ENCODE data around the gene OAS2.

The OAS2 gene

GRCh38 chr12:113022563-113023297 lies 44.4 kb downstream of the OAS2 start:
- no peak for DNase-seq (ENCODE audit: low read depth)

GRCh38 chr12:113027726-113028125 lies 49.4 kb downstream of the OAS2 start:
- no peak for DNase-seq (ENCODE audit: low read depth)

GRCh38 chr12:113030875-113031525 lies 52.7 kb downstream of the OAS2 start:
- peak; percentile 64 for DNase-seq (ENCODE audit: low read depth)

- DNase-seq (ENCODE audit: low read depth) = no peak
Observed at GRCh38 chr12:113039911-113040445, 61.7 kb downstream of the OAS2 start.

- DNase-seq (ENCODE audit: low read depth) = peak; percentile 95
Observed at GRCh38 chr12:113040722-113041171, 62.4 kb downstream of the OAS2 start.

DNA sequence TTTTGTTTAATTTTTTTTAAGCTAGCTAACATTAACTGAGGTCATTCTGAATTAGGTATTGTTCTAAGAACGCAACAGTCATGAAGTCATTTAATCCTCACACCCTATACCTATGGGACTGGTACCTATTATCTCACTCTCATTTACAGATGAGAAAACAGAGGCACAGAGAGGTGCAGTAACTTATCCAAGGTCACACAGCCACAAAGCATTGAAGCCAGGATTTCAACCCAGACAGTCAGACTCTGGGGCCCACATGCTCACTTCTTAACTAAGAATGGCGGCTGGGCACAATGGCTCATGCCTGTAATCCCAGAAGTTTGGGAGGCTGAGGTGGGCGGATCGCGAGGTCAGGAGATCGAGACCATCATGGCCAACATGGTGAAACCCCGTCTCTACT lies 63.2 kb downstream of the OAS2 start:
- DNase-seq (ENCODE audit: low read depth) = no peak

GRCh38 chr12:113043240-113043639 lies 64.9 kb downstream of the OAS2 start:
- DNase-seq (ENCODE audit: low read depth) = no peak

DNA sequence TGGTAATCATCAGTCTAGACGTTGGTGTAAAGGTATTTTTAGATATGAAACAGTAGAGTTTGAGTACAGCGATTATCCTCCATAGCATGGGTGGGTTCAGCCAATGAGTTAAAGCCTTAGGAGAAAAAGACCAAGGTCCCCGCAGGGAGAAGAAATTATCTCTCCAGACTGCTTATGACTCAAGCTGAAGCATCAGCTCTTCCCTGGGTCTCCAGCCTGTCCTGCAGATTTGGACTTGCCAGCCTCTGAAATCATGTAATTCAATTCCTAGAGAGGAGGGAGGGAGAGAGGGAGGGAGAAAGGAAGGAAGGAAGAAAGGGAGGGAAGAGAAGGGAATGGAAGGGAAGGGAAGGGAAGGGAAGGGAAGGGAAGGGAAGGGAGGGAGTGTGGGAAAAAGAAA lies 66.2 kb downstream of the OAS2 start:
- no peak for DNase-seq (ENCODE audit: low read depth)

- DNase-seq (ENCODE audit: low read depth) = peak; percentile 50
Observed at GRCh38 chr12:113048716-113049127, 70.4 kb downstream of the OAS2 start.

DNA sequence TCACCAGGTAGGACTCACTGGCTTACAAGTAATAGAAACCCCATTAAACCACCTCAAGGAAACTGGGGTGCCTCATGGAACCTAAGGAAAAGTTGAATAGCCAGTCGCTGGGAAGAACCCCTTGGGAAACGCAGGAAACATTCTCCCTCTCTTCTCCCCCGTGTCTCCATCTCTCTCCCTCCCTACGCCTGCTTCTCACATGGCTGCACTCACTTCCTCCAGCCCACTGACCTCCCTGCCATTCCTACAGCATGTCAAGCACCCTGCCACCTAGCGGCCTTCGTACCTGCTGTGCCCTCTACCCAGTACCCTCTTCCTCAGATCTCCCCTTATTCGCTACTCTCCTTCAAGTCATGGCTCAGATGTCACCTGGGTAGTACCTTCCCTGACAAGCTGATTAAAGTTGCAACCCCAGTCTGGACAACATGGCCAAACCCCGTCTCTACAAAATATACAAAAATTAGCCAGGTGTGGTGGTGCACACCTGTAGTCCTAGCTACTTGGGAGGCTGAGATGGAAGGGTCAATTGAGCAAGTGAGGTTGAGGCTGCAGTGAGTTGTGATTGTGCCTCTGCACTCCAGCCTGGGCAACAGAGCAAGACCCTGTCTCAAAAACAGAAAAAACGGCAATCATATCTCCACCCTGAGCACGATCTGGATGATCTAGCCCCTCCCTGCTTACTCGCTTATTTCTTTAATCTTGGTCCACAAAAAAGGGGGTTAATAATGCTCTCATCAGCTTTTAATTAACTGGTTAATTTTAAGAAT lies 71.8 kb downstream of the OAS2 start:
- DNase-seq (ENCODE audit: low read depth) = no peak

GRCh38 chr12:113050795-113051194 lies 72.5 kb downstream of the OAS2 start:
- DNase-seq (ENCODE audit: low read depth) = no peak

DNA sequence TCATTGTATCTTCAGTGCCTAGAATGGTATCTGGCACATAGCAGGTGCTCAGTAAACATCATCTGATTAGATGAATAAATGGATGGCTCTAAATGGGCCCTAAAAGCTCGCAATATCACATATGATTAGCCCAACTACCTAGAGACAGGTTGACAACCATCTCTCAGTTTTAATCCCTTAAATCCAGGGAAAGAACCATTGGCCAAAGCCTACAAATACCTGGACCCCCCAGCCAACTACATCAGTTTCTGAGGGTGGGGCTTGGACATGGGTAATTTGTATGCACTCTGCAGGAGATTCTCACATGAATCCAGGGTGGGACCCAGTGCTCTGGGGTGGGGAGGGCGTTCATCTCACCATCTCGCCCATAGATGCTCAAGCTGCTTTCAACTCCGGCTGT lies 73.4 kb downstream of the OAS2 start:
- DNase-seq (ENCODE audit: low read depth) = no peak

GRCh38 chr12:113052326-113052725 lies 74.0 kb downstream of the OAS2 start:
- no peak for DNase-seq (ENCODE audit: low read depth)

DNA sequence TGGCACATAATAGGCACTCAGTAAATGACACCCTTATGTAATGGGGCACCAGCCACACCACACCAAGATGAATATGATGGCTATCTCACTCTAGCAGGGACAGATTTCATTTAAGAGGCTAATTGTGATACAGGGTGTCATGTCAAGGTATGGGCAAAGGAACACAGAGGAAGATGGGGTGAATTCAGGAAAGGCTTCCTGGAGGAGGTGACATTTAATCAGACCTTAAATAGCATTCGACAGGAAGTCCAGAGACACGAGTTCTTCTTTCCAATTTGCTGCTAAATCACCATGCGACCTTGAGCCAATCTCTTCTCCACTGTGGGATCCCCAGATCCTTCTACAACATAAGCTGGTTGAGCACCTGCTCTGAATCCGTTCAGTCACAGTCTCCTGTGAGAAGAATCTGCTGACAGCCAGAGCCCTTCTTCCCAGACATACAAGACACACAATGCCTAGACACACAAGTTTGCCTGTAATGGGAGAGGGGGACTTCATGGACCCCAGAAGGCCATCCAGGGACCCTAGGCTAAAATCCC lies 76.7 kb downstream of the OAS2 start:
- DNase-seq (ENCODE audit: low read depth) = no peak

GRCh38 chr12:113055594-113056380 lies 77.5 kb downstream of the OAS2 start:
- no peak for DNase-seq (ENCODE audit: low read depth)

DNA sequence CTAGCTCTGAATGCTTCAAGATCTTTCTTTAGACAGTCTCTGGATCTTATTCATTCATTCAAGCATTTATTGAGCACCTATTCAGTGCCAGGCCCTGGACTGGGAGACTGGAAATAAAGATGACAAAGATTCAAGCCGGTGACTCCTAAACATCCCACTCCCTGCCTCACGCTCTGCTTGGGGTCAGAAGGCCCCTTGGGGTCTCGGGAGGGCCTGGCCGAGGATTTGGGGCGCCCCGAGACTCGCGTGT lies 78.0 kb downstream of the OAS2 start:
- DNase-seq (ENCODE audit: low read depth) = no peak

- no peak for DNase-seq (ENCODE audit: low read depth)
Observed at GRCh38 chr12:113056631-113057488, 78.5 kb downstream of the OAS2 start, which contains the start of gene DTX1. Gene DTX1 (plus strand): TSS chr12:113056730. CDS start chr12:113058193, 1,463 bp downstream.

GRCh38 chr12:113057565-113058485 lies 79.5 kb downstream of the OAS2 start:
- DNase-seq (ENCODE audit: low read depth) = no peak

DNA sequence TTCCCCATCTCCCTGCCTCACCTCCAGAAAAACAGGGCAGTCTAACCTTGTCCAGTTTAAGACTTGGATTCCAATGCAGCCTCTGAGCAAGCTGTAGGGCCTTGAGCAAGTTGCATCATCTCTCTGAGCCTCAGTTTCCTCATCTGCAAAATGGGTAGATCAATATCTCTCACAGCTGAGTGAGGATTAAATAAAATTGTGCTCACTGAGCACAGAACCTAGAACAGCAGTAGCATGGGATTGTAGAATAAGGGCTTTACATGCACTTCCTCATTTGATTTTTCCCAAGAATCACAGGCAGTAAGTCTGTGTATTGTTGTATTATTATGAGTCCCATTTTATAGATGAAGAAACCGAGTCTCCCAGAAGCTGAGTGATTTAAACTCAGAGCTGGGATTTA lies 80.2 kb downstream of the OAS2 start:
- DNase-seq (ENCODE audit: low read depth) = no peak
